Astrocyte (in vitro differentiated cells and primary cell): ENCODE measurements around the gene ME3. TPM values are rescaled to one million over a fixed set of nuclear protein-coding genes. Genes with fewer than 3 reads are reported as not detected.
A peak's percentile ranks its signal among the peaks of the same experiment; 100 is the strongest.

Source experiments
- DNase-seq: peaks from one replicate; pipeline ENCODE4 v3.0.0-alpha.2; 2010; ENCODE audit warnings: low read depth
- FAIRE-seq: peaks from 2 replicates; lab custom pipeline; 2011; peaks lifted over from hg19 to GRCh38; lab: Jason Lieb, UNC
- H2AFZ ChIP-seq: 2 replicates; pipeline ENCODE4 v1.6.0; 2012; ENCODE audit warnings: low read depth, low read length, inconsistent platforms
- H3K27ac ChIP-seq: 2 replicates; pipeline ENCODE4 v1.5.1; 2011; ENCODE audit warnings: low read depth, low read length, inconsistent platforms
- H3K27me3 ChIP-seq: 2 replicates; pipeline ENCODE4 v1.6.0; 2011; ENCODE audit warnings: low read length, inconsistent platforms; ENCODE audit not compliant: insufficient read depth
- H3K36me3 ChIP-seq: 2 replicates; pipeline ENCODE4 v1.5.1; 2011; ENCODE audit warnings: low read length, inconsistent platforms; ENCODE audit not compliant: insufficient read depth
- H3K4me1 ChIP-seq: 2 replicates; pipeline ENCODE4 v1.5.1; 2011; ENCODE audit warnings: low read length, inconsistent platforms; ENCODE audit not compliant: insufficient read depth
- H3K4me2 ChIP-seq: 2 replicates; pipeline ENCODE4 v1.6.0; 2012; ENCODE audit warnings: low read length, inconsistent platforms
- H3K4me3 ChIP-seq: 2 replicates; pipeline ENCODE4 v1.5.1; 2011; ENCODE audit warnings: low read depth, mild to moderate bottlenecking, low read length, inconsistent platforms; ENCODE audit not compliant: insufficient read depth
- H3K79me2 ChIP-seq: 2 replicates; pipeline ENCODE4 v1.6.0; 2012; ENCODE audit warnings: mild to moderate bottlenecking, low read length, inconsistent platforms; ENCODE audit not compliant: insufficient read depth
- H3K9ac ChIP-seq: 2 replicates; pipeline ENCODE4 v1.6.0; 2012; ENCODE audit warnings: mild to moderate bottlenecking, low read length, inconsistent platforms
- H3K9me3 ChIP-seq: 2 replicates; pipeline ENCODE4 v1.5.1; 2012; ENCODE audit warnings: low read depth, mild to moderate bottlenecking, low read length, inconsistent platforms; ENCODE audit not compliant: insufficient read depth
- H4K20me1 ChIP-seq: 2 replicates; pipeline ENCODE4 v1.6.0; 2012; ENCODE audit warnings: low read length, inconsistent platforms; ENCODE audit not compliant: insufficient read depth
- H3K27ac Mint-ChIP-seq: one replicate; pipeline ENCODE4 v1.8.0; 2021; ENCODE audit warnings: mild to moderate bottlenecking, mixed read lengths; ENCODE audit not compliant: unreplicated experiment
- H3K27me3 Mint-ChIP-seq: one replicate; pipeline ENCODE4 v1.8.0; 2021; ENCODE audit warnings: low read depth, mixed read lengths; ENCODE audit not compliant: unreplicated experiment
- H3K36me3 Mint-ChIP-seq: one replicate; pipeline ENCODE4 v1.8.0; 2021; ENCODE audit warnings: low read depth, mixed read lengths; ENCODE audit not compliant: unreplicated experiment
- H3K4me1 Mint-ChIP-seq: one replicate; pipeline ENCODE4 v1.8.0; 2021; ENCODE audit warnings: low read depth, mixed read lengths; ENCODE audit not compliant: unreplicated experiment
- H3K4me3 Mint-ChIP-seq: one replicate; pipeline ENCODE4 v1.8.0; 2021; ENCODE audit warnings: mild to moderate bottlenecking, moderate library complexity, mixed read lengths; ENCODE audit not compliant: unreplicated experiment
- H3K9me3 Mint-ChIP-seq: one replicate; pipeline ENCODE4 v1.8.0; 2021; ENCODE audit warnings: mild to moderate bottlenecking, mixed read lengths; ENCODE audit not compliant: unreplicated experiment
- EZH2 ChIP-seq: IDR thresholded peaks from 2 replicates; pipeline ENCODE4 v1.6.1; 2012; ENCODE audit warnings: mild to moderate bottlenecking, low read length, inconsistent platforms; ENCODE audit not compliant: insufficient read depth
- total RNA-seq: library from RNA; stranded (reverse); gene quantifications from 2 replicates; pipeline ENCODE4 v1.2.1, GENCODE V29; 2021
- TF ChIP-seq, protein P1 (sequence below): IDR thresholded peaks from 2 replicates; pipeline ENCODE4 v1.5.1; 2011; ENCODE audit warnings: low read depth, mild to moderate bottlenecking, inconsistent platforms, low read length, moderate library complexity; ENCODE audit not compliant: insufficient read depth

ME3 gene
- total RNA-seq, 1 donor from 2014 or later, result 28.6 TPM

DNA sequence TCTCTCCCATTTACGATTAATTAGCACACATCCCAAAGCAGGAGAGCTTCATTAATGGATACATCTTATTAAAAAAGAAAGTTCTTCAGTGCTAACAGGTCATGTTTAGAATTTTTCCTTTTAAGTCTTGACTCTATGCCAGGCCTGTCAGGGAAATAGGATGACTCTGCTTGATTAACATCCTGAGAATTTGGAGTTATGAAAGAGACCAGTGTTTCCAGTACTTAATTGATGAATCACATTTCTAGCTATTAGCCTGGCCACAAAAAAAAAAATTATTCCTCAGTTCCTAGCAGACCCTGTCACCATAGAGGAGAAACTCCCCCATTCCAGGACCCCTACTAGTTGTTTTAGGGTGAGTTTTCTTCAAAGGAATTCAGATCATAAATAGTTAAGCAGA is 23.6 kb upstream of the ME3 start:
- Histone ChIP-seq H2AFZ (no peak overlapping the region), H3K4me2 (peak overlapping the region; percentile 68), H3K4me1 (peaks cover 38% of the 10 kb centered on the region), H3K9me3 (no peaks in the 10 kb centered on the region), H3K36me3 (no peaks in the 10 kb centered on the region), H3K27ac (peak overlapping the region; percentile 80), H3K79me2 (no peaks in the 10 kb centered on the region), H3K4me3 (no peak overlapping the region), H3K9ac (peak overlapping the region; percentile 48), H4K20me1 (no peaks in the 10 kb centered on the region), H3K27me3 (no peaks in the 10 kb centered on the region)
- H3K4me3 Mint-ChIP-seq, result peak overlapping the region; percentile 22
- H3K27me3 Mint-ChIP-seq, result no peaks in the 10 kb centered on the region
- H3K36me3 Mint-ChIP-seq, result no peaks in the 10 kb centered on the region
- DNase-seq (peak; percentile 97), FAIRE-seq (peak; percentile 77)
- H3K27ac Mint-ChIP-seq, result peak overlapping the region; percentile 96
- TF ChIP-seq, protein P1, sequence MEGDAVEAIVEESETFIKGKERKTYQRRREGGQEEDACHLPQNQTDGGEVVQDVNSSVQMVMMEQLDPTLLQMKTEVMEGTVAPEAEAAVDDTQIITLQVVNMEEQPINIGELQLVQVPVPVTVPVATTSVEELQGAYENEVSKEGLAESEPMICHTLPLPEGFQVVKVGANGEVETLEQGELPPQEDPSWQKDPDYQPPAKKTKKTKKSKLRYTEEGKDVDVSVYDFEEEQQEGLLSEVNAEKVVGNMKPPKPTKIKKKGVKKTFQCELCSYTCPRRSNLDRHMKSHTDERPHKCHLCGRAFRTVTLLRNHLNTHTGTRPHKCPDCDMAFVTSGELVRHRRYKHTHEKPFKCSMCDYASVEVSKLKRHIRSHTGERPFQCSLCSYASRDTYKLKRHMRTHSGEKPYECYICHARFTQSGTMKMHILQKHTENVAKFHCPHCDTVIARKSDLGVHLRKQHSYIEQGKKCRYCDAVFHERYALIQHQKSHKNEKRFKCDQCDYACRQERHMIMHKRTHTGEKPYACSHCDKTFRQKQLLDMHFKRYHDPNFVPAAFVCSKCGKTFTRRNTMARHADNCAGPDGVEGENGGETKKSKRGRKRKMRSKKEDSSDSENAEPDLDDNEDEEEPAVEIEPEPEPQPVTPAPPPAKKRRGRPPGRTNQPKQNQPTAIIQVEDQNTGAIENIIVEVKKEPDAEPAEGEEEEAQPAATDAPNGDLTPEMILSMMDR, result no peak
- TF ChIP-seq EZH2, result no peak
- no peaks in the 10 kb centered on the region for H3K9me3 Mint-ChIP-seq
- H3K4me1 Mint-ChIP-seq, result peaks cover 69% of the 10 kb centered on the region

DNA sequence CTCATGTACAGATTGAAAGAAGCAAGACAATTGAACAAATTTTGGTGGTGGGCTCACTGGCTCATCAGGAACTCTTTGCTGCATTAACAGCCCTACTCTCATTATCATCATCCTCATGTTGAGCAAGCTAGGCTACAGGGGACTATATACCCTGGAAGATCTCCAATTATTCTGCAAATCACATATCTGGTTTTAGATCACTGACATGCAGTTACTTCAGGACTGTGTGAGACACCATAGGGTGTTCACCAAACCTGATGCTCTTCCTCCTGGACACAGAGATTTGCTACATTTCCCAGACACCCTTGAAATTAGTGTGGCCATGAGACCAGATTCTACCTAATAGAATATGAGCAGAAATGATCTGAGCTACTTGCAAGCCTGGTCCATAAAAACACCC is 23.0 kb upstream of the ME3 start:
- Histone ChIP-seq H3K4me1 (peaks cover 38% of the 10 kb centered on the region), H2AFZ (no peak overlapping the region)

DNA sequence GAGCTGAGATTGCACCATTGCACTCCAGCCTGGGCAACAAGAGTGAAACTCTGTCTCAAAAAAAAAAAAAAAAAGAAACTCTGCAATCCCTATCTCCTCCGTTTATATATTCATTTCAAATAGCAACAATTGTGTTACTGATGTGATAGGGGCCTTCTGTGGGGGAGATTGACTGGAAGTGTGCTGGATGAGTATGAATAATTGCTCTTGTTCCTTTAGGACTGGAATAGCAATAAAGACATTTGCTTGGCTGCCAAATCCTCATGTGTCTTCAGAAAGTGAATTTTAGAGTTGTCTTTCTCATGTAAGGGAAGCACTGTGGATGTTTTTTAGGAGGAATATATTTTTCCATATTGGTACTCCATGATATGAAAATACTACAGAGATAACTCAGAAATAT is 21.1 kb upstream of the ME3 start:
- TF ChIP-seq, protein P1, result no peak
- no peak for TF ChIP-seq EZH2
- Mint-ChIP-seq H3K27ac (no peak overlapping the region), H3K36me3 (no peaks in the 10 kb centered on the region), H3K4me1 (peaks cover 71% of the 10 kb centered on the region), H3K27me3 (no peaks in the 10 kb centered on the region), H3K4me3 (no peak overlapping the region), H3K9me3 (no peaks in the 10 kb centered on the region)
- H4K20me1 ChIP-seq, result no peaks in the 10 kb centered on the region
- H3K4me3 ChIP-seq, result no peak overlapping the region
- peaks cover 42% of the 10 kb centered on the region for H3K4me1 ChIP-seq
- H3K9me3 ChIP-seq, result no peaks in the 10 kb centered on the region
- no peak overlapping the region for H3K9ac ChIP-seq
- no peaks in the 10 kb centered on the region for H3K36me3 ChIP-seq
- H3K79me2 ChIP-seq, result no peaks in the 10 kb centered on the region
- no peak overlapping the region for H3K4me2 ChIP-seq
- no peaks in the 10 kb centered on the region for H3K27me3 ChIP-seq
- FAIRE-seq (no peak), DNase-seq (no peak)
- no peak overlapping the region for H2AFZ ChIP-seq
- no peak overlapping the region for H3K27ac ChIP-seq

More for the DNA sequence above, 23.0 kb upstream of the ME3 start:
- peak overlapping the region; percentile 67 for H3K27ac ChIP-seq
- Mint-ChIP-seq H3K27me3 (no peaks in the 10 kb centered on the region), H3K36me3 (no peaks in the 10 kb centered on the region), H3K4me1 (peaks cover 69% of the 10 kb centered on the region), H3K4me3 (peak overlapping the region; percentile 22), H3K27ac (peak overlapping the region; percentile 96), H3K9me3 (no peaks in the 10 kb centered on the region)
- DNase-seq (no peak), FAIRE-seq (peak; percentile 39)
- H4K20me1 ChIP-seq, result no peaks in the 10 kb centered on the region
- peak overlapping the region; percentile 68 for H3K4me2 ChIP-seq
- H3K4me3 ChIP-seq, result no peak overlapping the region
- H3K79me2 ChIP-seq, result no peaks in the 10 kb centered on the region
- no peaks in the 10 kb centered on the region for H3K27me3 ChIP-seq
- no peaks in the 10 kb centered on the region for H3K9me3 ChIP-seq
- no peaks in the 10 kb centered on the region for H3K36me3 ChIP-seq
- peak overlapping the region; percentile 42 for H3K9ac ChIP-seq
- TF ChIP-seq, protein P1, result no peak
- TF ChIP-seq EZH2, result no peak
